H1 (cell line): ENCODE data around the gene PHGDH. TPM values are rescaled to one million over a fixed set of nuclear protein-coding genes. Genes with fewer than 3 reads are reported as not detected.

ENCODE experiments used
- GABPA ChIP-seq: IDR thresholded peaks from 2 replicates; pipeline ENCODE4 v1.6.1; 2011; ENCODE audit warnings: mild to moderate bottlenecking, low read length, moderate library complexity, borderline replicate concordance; ENCODE audit not compliant: insufficient read depth
- KDM5A ChIP-seq: fragments of 200-600 bp; IDR thresholded peaks from 2 replicates; pipeline ENCODE4 v1.7.1; 2012; ENCODE audit warnings: mild to moderate bottlenecking, low read length, inconsistent platforms, mixed read lengths
- NRF1 ChIP-seq: IDR thresholded peaks from 2 replicates; pipeline ENCODE4 v1.6.1; 2011; ENCODE audit warnings: mild to moderate bottlenecking, low read depth, low read length, improper control_type of control experiment
- RAD21 ChIP-seq, 2 experiments: IDR thresholded peaks in 1 of 2; conservative IDR thresholded peaks in 1 of 2; 2 replicates each; pipeline ENCODE4 v1.6.1; 2011; ENCODE audit warnings: low read depth in 2 of 2, low read length in 2 of 2, improper control_type of control experiment in 1 of 2, inconsistent platforms in 1 of 2, mild to moderate bottlenecking in 1 of 2, moderate library complexity in 1 of 2
- polyA plus RNA-seq, 7 experiments: library from polyadenylated mRNA; depleted of rRNA in 3 of 7; stranded (reverse) in 5 of 7; unstranded in 2 of 7; fragments of >200 nt in 5 of 7; fragments of 200-250 nt in 2 of 7; gene quantifications; 1 replicate in 5 of 7; 2 replicates in 1 of 7; 4 replicates in 1 of 7; pipeline versions ENCODE4 v1.2.1 to v1.2.3, GENCODE V29; 2011 to 2013; ENCODE audit warnings: missing spikeins in 2 of 7, mixed read lengths in 2 of 7
- total RNA-seq: library from RNA; stranded (reverse); fragmentation: NEBNext Ultra II Directional; extraction: Animal tissue kit (Norgen Biotek cat#: 25700); gene quantifications from 2 replicates; pipeline ENCODE4 v1.2.1, GENCODE V29; 2021
- TF ChIP-seq, protein P1 (sequence below): fragments of 300-600 bp; sonication (generic); IDR thresholded peaks from 2 replicates; pipeline ENCODE4 v1.7.1; 2012; ENCODE audit warnings: low read length, moderate library complexity, mild to moderate bottlenecking, inconsistent platforms; ENCODE audit not compliant: insufficient replicate concordance
- TF ChIP-seq, protein P2 (sequence below): IDR thresholded peaks from 2 replicates; pipeline ENCODE4 v1.6.1; 2012; ENCODE audit warnings: low read length, inconsistent platforms

The PHGDH gene
- total and polyA plus RNA-seq, 2 of the 8 experiments (the other 6 are each of a cell fraction or from before 2014, with no cell fraction given) = 358 to 687 TPM

DNA sequence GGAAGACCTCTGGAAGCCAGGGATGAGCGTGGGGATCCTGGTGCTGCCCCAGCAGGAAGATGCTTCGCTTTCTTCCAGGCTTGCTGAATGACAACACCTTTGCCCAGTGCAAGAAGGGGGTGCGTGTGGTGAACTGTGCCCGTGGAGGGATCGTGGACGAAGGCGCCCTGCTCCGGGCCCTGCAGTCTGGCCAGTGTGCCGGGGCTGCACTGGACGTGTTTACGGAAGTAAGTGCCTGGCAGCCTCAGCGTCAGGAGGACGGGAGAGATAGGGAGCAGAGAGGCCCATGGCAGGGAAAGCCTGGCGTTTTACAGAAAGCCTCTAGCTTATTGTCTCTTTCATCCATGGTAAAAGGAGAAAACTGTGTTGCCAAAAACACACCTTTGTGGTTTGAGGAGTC, 23.5 kb downstream of the PHGDH start (continued):
- TF ChIP-seq, protein P1, sequence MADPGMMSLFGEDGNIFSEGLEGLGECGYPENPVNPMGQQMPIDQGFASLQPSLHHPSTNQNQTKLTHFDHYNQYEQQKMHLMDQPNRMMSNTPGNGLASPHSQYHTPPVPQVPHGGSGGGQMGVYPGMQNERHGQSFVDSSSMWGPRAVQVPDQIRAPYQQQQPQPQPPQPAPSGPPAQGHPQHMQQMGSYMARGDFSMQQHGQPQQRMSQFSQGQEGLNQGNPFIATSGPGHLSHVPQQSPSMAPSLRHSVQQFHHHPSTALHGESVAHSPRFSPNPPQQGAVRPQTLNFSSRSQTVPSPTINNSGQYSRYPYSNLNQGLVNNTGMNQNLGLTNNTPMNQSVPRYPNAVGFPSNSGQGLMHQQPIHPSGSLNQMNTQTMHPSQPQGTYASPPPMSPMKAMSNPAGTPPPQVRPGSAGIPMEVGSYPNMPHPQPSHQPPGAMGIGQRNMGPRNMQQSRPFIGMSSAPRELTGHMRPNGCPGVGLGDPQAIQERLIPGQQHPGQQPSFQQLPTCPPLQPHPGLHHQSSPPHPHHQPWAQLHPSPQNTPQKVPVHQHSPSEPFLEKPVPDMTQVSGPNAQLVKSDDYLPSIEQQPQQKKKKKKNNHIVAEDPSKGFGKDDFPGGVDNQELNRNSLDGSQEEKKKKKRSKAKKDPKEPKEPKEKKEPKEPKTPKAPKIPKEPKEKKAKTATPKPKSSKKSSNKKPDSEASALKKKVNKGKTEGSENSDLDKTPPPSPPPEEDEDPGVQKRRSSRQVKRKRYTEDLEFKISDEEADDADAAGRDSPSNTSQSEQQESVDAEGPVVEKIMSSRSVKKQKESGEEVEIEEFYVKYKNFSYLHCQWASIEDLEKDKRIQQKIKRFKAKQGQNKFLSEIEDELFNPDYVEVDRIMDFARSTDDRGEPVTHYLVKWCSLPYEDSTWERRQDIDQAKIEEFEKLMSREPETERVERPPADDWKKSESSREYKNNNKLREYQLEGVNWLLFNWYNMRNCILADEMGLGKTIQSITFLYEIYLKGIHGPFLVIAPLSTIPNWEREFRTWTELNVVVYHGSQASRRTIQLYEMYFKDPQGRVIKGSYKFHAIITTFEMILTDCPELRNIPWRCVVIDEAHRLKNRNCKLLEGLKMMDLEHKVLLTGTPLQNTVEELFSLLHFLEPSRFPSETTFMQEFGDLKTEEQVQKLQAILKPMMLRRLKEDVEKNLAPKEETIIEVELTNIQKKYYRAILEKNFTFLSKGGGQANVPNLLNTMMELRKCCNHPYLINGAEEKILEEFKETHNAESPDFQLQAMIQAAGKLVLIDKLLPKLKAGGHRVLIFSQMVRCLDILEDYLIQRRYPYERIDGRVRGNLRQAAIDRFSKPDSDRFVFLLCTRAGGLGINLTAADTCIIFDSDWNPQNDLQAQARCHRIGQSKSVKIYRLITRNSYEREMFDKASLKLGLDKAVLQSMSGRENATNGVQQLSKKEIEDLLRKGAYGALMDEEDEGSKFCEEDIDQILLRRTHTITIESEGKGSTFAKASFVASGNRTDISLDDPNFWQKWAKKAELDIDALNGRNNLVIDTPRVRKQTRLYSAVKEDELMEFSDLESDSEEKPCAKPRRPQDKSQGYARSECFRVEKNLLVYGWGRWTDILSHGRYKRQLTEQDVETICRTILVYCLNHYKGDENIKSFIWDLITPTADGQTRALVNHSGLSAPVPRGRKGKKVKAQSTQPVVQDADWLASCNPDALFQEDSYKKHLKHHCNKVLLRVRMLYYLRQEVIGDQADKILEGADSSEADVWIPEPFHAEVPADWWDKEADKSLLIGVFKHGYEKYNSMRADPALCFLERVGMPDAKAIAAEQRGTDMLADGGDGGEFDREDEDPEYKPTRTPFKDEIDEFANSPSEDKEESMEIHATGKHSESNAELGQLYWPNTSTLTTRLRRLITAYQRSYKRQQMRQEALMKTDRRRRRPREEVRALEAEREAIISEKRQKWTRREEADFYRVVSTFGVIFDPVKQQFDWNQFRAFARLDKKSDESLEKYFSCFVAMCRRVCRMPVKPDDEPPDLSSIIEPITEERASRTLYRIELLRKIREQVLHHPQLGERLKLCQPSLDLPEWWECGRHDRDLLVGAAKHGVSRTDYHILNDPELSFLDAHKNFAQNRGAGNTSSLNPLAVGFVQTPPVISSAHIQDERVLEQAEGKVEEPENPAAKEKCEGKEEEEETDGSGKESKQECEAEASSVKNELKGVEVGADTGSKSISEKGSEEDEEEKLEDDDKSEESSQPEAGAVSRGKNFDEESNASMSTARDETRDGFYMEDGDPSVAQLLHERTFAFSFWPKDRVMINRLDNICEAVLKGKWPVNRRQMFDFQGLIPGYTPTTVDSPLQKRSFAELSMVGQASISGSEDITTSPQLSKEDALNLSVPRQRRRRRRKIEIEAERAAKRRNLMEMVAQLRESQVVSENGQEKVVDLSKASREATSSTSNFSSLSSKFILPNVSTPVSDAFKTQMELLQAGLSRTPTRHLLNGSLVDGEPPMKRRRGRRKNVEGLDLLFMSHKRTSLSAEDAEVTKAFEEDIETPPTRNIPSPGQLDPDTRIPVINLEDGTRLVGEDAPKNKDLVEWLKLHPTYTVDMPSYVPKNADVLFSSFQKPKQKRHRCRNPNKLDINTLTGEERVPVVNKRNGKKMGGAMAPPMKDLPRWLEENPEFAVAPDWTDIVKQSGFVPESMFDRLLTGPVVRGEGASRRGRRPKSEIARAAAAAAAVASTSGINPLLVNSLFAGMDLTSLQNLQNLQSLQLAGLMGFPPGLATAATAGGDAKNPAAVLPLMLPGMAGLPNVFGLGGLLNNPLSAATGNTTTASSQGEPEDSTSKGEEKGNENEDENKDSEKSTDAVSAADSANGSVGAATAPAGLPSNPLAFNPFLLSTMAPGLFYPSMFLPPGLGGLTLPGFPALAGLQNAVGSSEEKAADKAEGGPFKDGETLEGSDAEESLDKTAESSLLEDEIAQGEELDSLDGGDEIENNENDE = no peak
- TF ChIP-seq GABPA = no peak
- no peak for TF ChIP-seq KDM5A
- TF ChIP-seq, protein P2, sequence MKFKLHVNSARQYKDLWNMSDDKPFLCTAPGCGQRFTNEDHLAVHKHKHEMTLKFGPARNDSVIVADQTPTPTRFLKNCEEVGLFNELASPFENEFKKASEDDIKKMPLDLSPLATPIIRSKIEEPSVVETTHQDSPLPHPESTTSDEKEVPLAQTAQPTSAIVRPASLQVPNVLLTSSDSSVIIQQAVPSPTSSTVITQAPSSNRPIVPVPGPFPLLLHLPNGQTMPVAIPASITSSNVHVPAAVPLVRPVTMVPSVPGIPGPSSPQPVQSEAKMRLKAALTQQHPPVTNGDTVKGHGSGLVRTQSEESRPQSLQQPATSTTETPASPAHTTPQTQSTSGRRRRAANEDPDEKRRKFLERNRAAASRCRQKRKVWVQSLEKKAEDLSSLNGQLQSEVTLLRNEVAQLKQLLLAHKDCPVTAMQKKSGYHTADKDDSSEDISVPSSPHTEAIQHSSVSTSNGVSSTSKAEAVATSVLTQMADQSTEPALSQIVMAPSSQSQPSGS = no peak
- TF ChIP-seq RAD21 (IDR thresholded peaks at IDR 0.05 in 1 of 2, conservative IDR thresholded peaks at IDR 0.05 in 1 of 2; ENCODE audit: low read depth in 2 of 2, low read length in 2 of 2) = no peak
- TF ChIP-seq NRF1 = no peak
